Measurements from ENCODE around the gene AGAP1. TPM values are rescaled to one million over a fixed set of nuclear protein-coding genes. Genes with fewer than 3 reads are reported as not detected.

AGAP1 gene
- total RNA-seq, 4 donors from 2014 or later: 23.4 to 46.5 (median 29.3) TPM

- Histone ChIP-seq H3K9me3 (no peaks in the 10 kb centered on the region), H3K4me3 (replicated peaks in 1 of 3) (no peak overlapping the region), H3K4me1 (peaks cover 4 to 29% of the 10 kb centered on the region in 2 donors), H3K36me3 (no peaks in the 10 kb centered on the region), H3K27ac (no peak overlapping the region), H3K27me3 (peaks cover 57% of the 10 kb centered on the region)
- TF ChIP-seq CTCF (IDR thresholded peaks at IDR 0.05) (no peak), POLR2A (IDR thresholded peaks at IDR 0.05) (no peak)
- WGBS, 2 donors: 39 to 48% methylated on average over 20 to 21 of the region's 21 CpGs
- DNase-seq: no peak
- intact Hi-C loops (cut with DNase I): no loop called here
Measured at GRCh38 chr2:236176951-236177350, 683.1 kb downstream of the AGAP1 start.

GRCh38 chr2:236177604-236177966 is 683.7 kb downstream of the AGAP1 start:
- intact Hi-C loops (cut with DNase I): no loop called here

GRCh38 chr2:236177967-236178889 is 684.4 kb downstream of the AGAP1 start:
- Histone ChIP-seq H3K4me1 (peaks cover 4 to 22% of the 10 kb centered on the region in 2 donors), H3K27ac (no peak overlapping the region), H3K4me3 (replicated peaks in 1 of 3) (no peak overlapping the region), H3K9me3 (no peaks in the 10 kb centered on the region), H3K36me3 (no peaks in the 10 kb centered on the region), H3K27me3 (peaks cover 46% of the 10 kb centered on the region)
- intact Hi-C loops (cut with DNase I): no loop called here
- TF ChIP-seq CTCF (IDR thresholded peaks at IDR 0.05): peak in 5 of 6 experiments; percentile 39 to 64 (median 53)
- TF ChIP-seq POLR2A (IDR thresholded peaks at IDR 0.05): no peak
- peak; percentile 52 to 62 for DNase-seq
- WGBS, 2 donors: 5 to 6% methylated on average over 58 of the region's 65 CpGs

More at GRCh38 chr2:236177604-236177966, 683.7 kb downstream of the AGAP1 start:
- no peak overlapping the region for H3K4me3 ChIP-seq (replicated peaks in 1 of 3)
- peaks cover 52% of the 10 kb centered on the region for H3K27me3 ChIP-seq
- WGBS, 2 donors: 8 to 11% methylated on average over 15 of the region's 20 CpGs
- H3K27ac ChIP-seq: no peak overlapping the region
- DNase-seq: peak; percentile 49 to 50
- peaks cover 4 to 27% of the 10 kb centered on the region in 2 donors for H3K4me1 ChIP-seq
- TF ChIP-seq POLR2A (IDR thresholded peaks at IDR 0.05) (no peak), CTCF (IDR thresholded peaks at IDR 0.05) (no peak)
- H3K9me3 ChIP-seq: no peaks in the 10 kb centered on the region
- no peaks in the 10 kb centered on the region for H3K36me3 ChIP-seq

GRCh38 chr2:236178890-236179235 is 685.0 kb downstream of the AGAP1 start:
- Histone ChIP-seq H3K27ac (no peak overlapping the region), H3K4me1 (peaks cover 4 to 22% of the 10 kb centered on the region in 2 donors), H3K36me3 (no peaks in the 10 kb centered on the region), H3K27me3 (peaks cover 46% of the 10 kb centered on the region), H3K9me3 (no peaks in the 10 kb centered on the region), H3K4me3 (replicated peaks in 1 of 3) (no peak overlapping the region)
- TF ChIP-seq POLR2A (IDR thresholded peaks at IDR 0.05) (no peak), CTCF (IDR thresholded peaks at IDR 0.05) (no peak)
- intact Hi-C loops (cut with DNase I): no loop called here
- 5 to 11% methylated on average over 15 of the region's 15 CpGs for WGBS, 2 donors
- no peak for DNase-seq

Measured in thyroid gland (tissue), 4 donors.